ENCODE measurements around the gene TRIM17. TPM values are rescaled to one million over a fixed set of nuclear protein-coding genes. Genes with fewer than 3 reads are reported as not detected.

Gene TRIM17
- total RNA-seq, 1 donor from 2014 or later, result 2.9 TPM

- peak overlapping the region; percentile 97 for H3K27ac Mint-ChIP-seq
- H3K27ac ChIP-seq, result no peak overlapping the region
- TF ChIP-seq CTCF (IDR thresholded peaks at IDR 0.05) (no peak), EZH2phosphoT487 (IDR thresholded peaks at IDR 0.05) (peak; percentile 18)
Measured at GRCh38 chr1:228464487-228464983, 47.9 kb upstream of the TRIM17 start.

GRCh38 chr1:228463559-228464455 lies 47.1 kb upstream of the TRIM17 start:
- Histone ChIP-seq H3K27me3 (peaks cover 94% of the 10 kb centered on the region), H3K4me1 (peaks cover 13% of the 10 kb centered on the region), H3K4me3 (peak overlapping the region; percentile 61), H3K4me2 (peak overlapping the region; percentile 99), H3K36me3 (no peaks in the 10 kb centered on the region), H4K20me1 (ENCODE audit: low read depth) (peaks cover 4% of the 10 kb centered on the region), H2AFZ (replicated peaks) (peak overlapping the region; percentile 82), H3F3A (ENCODE audit: low read depth) (peaks cover 32% of the 10 kb centered on the region), H3K9ac (no peak overlapping the region), H3K27ac (no peak overlapping the region), H3K79me2 (ENCODE audit: low read depth) (no peaks in the 10 kb centered on the region), H3K9me3 (ENCODE audit: low read depth) (no peaks in the 10 kb centered on the region)
- DNase-seq (ENCODE audit: low spot score), result peak; percentile 84
- Mint-ChIP-seq H3K27ac (no peak overlapping the region), H3K9me3 (peaks cover 1% of the 10 kb centered on the region), H3K36me3 (no peaks in the 10 kb centered on the region), H3K4me1 (peaks cover 40% of the 10 kb centered on the region), H3K27me3 (ENCODE audit: insufficient read depth, low read depth) (peaks cover 30% of the 10 kb centered on the region), H3K4me3 (peak overlapping the region; percentile 95)
- peak; percentile 43 for TF ChIP-seq EZH2 (IDR thresholded peaks at IDR 0.05)
- TF ChIP-seq EZH2phosphoT487 (IDR thresholded peaks at IDR 0.05), result no peak
- TF ChIP-seq CTCF (IDR thresholded peaks at IDR 0.05), result peak; percentile 45

More at GRCh38 chr1:228464487-228464983, 47.9 kb upstream of the TRIM17 start:
- Histone ChIP-seq H3K36me3 (no peaks in the 10 kb centered on the region), H2AFZ (replicated peaks) (peak overlapping the region; percentile 82), H3K4me1 (peaks cover 17% of the 10 kb centered on the region), H3K4me2 (peak overlapping the region; percentile 99), H3K27me3 (peaks cover 98% of the 10 kb centered on the region), H3F3A (ENCODE audit: low read depth) (peaks cover 26% of the 10 kb centered on the region), H4K20me1 (ENCODE audit: low read depth) (peaks cover 4% of the 10 kb centered on the region), H3K9me3 (ENCODE audit: low read depth) (no peaks in the 10 kb centered on the region), H3K9ac (no peak overlapping the region), H3K79me2 (ENCODE audit: low read depth) (no peaks in the 10 kb centered on the region), H3K4me3 (peak overlapping the region; percentile 61)
- DNase-seq (ENCODE audit: low spot score), result peak; percentile 96
- peaks cover 1% of the 10 kb centered on the region for H3K9me3 Mint-ChIP-seq
- H3K4me1 Mint-ChIP-seq, result peaks cover 40% of the 10 kb centered on the region
- H3K27me3 Mint-ChIP-seq (ENCODE audit: insufficient read depth, low read depth), result peaks cover 30% of the 10 kb centered on the region
- H3K4me3 Mint-ChIP-seq, result peak overlapping the region; percentile 95
- no peaks in the 10 kb centered on the region for H3K36me3 Mint-ChIP-seq

GRCh38 chr1:228463009-228463558 lies 46.4 kb upstream of the TRIM17 start:
- Mint-ChIP-seq H3K27ac (no peak overlapping the region), H3K27me3 (ENCODE audit: insufficient read depth, low read depth) (peaks cover 29% of the 10 kb centered on the region), H3K4me1 (peaks cover 40% of the 10 kb centered on the region), H3K4me3 (peak overlapping the region; percentile 95), H3K9me3 (peaks cover 1% of the 10 kb centered on the region), H3K36me3 (no peaks in the 10 kb centered on the region)
- H3F3A ChIP-seq (ENCODE audit: low read depth), result peaks cover 39% of the 10 kb centered on the region
- TF ChIP-seq EZH2phosphoT487 (IDR thresholded peaks at IDR 0.05), result no peak
- no peak for TF ChIP-seq EZH2 (IDR thresholded peaks at IDR 0.05)
- TF ChIP-seq CTCF (IDR thresholded peaks at IDR 0.05), result no peak
- H3K4me3 ChIP-seq, result peak overlapping the region; percentile 61
- no peaks in the 10 kb centered on the region for H3K79me2 ChIP-seq (ENCODE audit: low read depth)
- no peak overlapping the region for H3K27ac ChIP-seq
- no peaks in the 10 kb centered on the region for H3K9me3 ChIP-seq (ENCODE audit: low read depth)
- DNase-seq (ENCODE audit: low spot score), result no peak
- H3K27me3 ChIP-seq, result peaks cover 92% of the 10 kb centered on the region
- H3K4me1 ChIP-seq, result peaks cover 13% of the 10 kb centered on the region
- H3K4me2 ChIP-seq, result peak overlapping the region; percentile 99
- H3K9ac ChIP-seq, result no peak overlapping the region
- no peak overlapping the region for H2AFZ ChIP-seq (replicated peaks)
- no peaks in the 10 kb centered on the region for H3K36me3 ChIP-seq
- H4K20me1 ChIP-seq (ENCODE audit: low read depth), result peaks cover 8% of the 10 kb centered on the region
